Measurements from ENCODE around the gene CLEC3A. TPM values are rescaled to one million over a fixed set of nuclear protein-coding genes. Genes with fewer than 3 reads are reported as not detected.

CLEC3A gene
- total RNA-seq, 1 experiment from 2014 or later: not detected

- Histone ChIP-seq H3K36me3 (ENCODE audit: low read depth, low read length) (no peaks in the 10 kb centered on the region), H3K9me2 (replicated peaks; ENCODE audit: low read length) (no peaks in the 10 kb centered on the region), H3K4me1 (ENCODE audit: insufficient read depth, low read length) (no peaks in the 10 kb centered on the region), H3K4me2 (ENCODE audit: low read length) (no peak overlapping the region), H3K4me3 (ENCODE audit: low read length) (no peak overlapping the region), H3K9ac (ENCODE audit: low read length) (no peak overlapping the region), H3K9me3 (ENCODE audit: low read length) (no peaks in the 10 kb centered on the region), H3F3A (ENCODE audit: low read length, unreplicated experiment) (no peaks in the 10 kb centered on the region), H4K20me1 (ENCODE audit: low read length) (no peaks in the 10 kb centered on the region), H3K27me3 (ENCODE audit: low read length) (peaks cover 21% of the 10 kb centered on the region; the same call in 1 of the 2 replicates), H2AFZ (ENCODE audit: low read length) (no peak overlapping the region), H3K27ac (ENCODE audit: low read length) (no peak overlapping the region), H3K79me2 (ENCODE audit: low read length) (no peaks in the 10 kb centered on the region)
- intact Hi-C loops (cut with micrococcal nuclease): no loop called here
- DNase-seq (no peak), ATAC-seq (no peak)
- TF ChIP-seq EZH2phosphoT487 (IDR thresholded peaks at IDR 0.05; ENCODE audit: borderline replicate concordance, low read length) (no peak), CTCF (conservative IDR thresholded peaks at IDR 0.05; ENCODE audit: low read depth, low read length) (no peak), EZH2 (IDR thresholded peaks at IDR 0.05; ENCODE audit: low read length, unreplicated experiment) (no peak)
- POLR2A ChIA-PET (ENCODE audit: unreplicated experiment): no interaction called here
- BruUV-seq (replicated peaks): no TSS peak
- CTCF ChIA-PET: no interaction called here
These were observed 15.2 kb upstream of the CLEC3A start for GRCh38 chr16:78007121-78007520.

- CTCF ChIA-PET: no interaction called here
- Histone ChIP-seq H3K9me2 (replicated peaks; ENCODE audit: low read length) (no peaks in the 10 kb centered on the region), H2AFZ (ENCODE audit: low read length) (no peak overlapping the region), H3F3A (ENCODE audit: low read length, unreplicated experiment) (no peaks in the 10 kb centered on the region), H3K27ac (ENCODE audit: low read length) (no peak overlapping the region), H3K27me3 (ENCODE audit: low read length) (peaks cover 11% of the 10 kb centered on the region), H3K4me1 (ENCODE audit: insufficient read depth, low read length) (no peaks in the 10 kb centered on the region), H3K9ac (ENCODE audit: low read length) (no peak overlapping the region), H3K9me3 (ENCODE audit: low read length) (no peaks in the 10 kb centered on the region), H3K36me3 (ENCODE audit: low read depth, low read length) (no peaks in the 10 kb centered on the region), H4K20me1 (ENCODE audit: low read length) (no peaks in the 10 kb centered on the region), H3K4me2 (ENCODE audit: low read length) (no peak overlapping the region), H3K4me3 (ENCODE audit: low read length) (no peak overlapping the region), H3K79me2 (ENCODE audit: low read length) (no peaks in the 10 kb centered on the region)
- TF ChIP-seq EZH2phosphoT487 (IDR thresholded peaks at IDR 0.05; ENCODE audit: borderline replicate concordance, low read length) (no peak), CTCF (conservative IDR thresholded peaks at IDR 0.05; ENCODE audit: low read depth, low read length) (no peak)
- BruUV-seq (replicated peaks): no TSS peak
- DNase-seq (no peak), ATAC-seq (no peak)
- intact Hi-C loops (cut with micrococcal nuclease): no loop called here
- POLR2A ChIA-PET (ENCODE audit: unreplicated experiment): no interaction called here
These were observed 1.8 kb downstream of the CLEC3A start for GRCh38 chr16:78024159-78024558.

GRCh38 chr16:78025631-78026030 lies 3.3 kb downstream of the CLEC3A start:
- DNase-seq (no peak), ATAC-seq (no peak)
- ChIA-PET CTCF (no interaction called here), POLR2A (ENCODE audit: unreplicated experiment) (no interaction called here)
- Histone ChIP-seq H3K9me2 (replicated peaks; ENCODE audit: low read length) (no peaks in the 10 kb centered on the region), H3K79me2 (ENCODE audit: low read length) (no peaks in the 10 kb centered on the region), H3K36me3 (ENCODE audit: low read depth, low read length) (no peaks in the 10 kb centered on the region), H3K27ac (ENCODE audit: low read length) (no peak overlapping the region), H3K4me1 (ENCODE audit: insufficient read depth, low read length) (no peaks in the 10 kb centered on the region), H3K9me3 (ENCODE audit: low read length) (no peaks in the 10 kb centered on the region), H3K4me2 (ENCODE audit: low read length) (no peak overlapping the region), H3K4me3 (ENCODE audit: low read length) (no peak overlapping the region), H3F3A (ENCODE audit: low read length, unreplicated experiment) (no peaks in the 10 kb centered on the region), H3K9ac (ENCODE audit: low read length) (no peak overlapping the region), H2AFZ (ENCODE audit: low read length) (no peak overlapping the region), H3K27me3 (ENCODE audit: low read length) (peaks cover 8% of the 10 kb centered on the region), H4K20me1 (ENCODE audit: low read length) (no peaks in the 10 kb centered on the region)
- no peak for TF ChIP-seq CTCF (conservative IDR thresholded peaks at IDR 0.05; ENCODE audit: low read depth, low read length)
- no peak for TF ChIP-seq EZH2phosphoT487 (IDR thresholded peaks at IDR 0.05; ENCODE audit: borderline replicate concordance, low read length)
- no peak for TF ChIP-seq EZH2 (IDR thresholded peaks at IDR 0.05; ENCODE audit: low read length, unreplicated experiment)
- no TSS peak for BruUV-seq (replicated peaks)
- intact Hi-C loops (cut with micrococcal nuclease): no loop called here

Measured in PC-3 (cell line).